SK-N-SH (cell line): Measurements from ENCODE around the gene MGAT5. TPM values are rescaled to one million over a fixed set of nuclear protein-coding genes. Genes with fewer than 3 reads are reported as not detected.
A peak's percentile ranks its signal among the peaks of the same experiment; 100 is the strongest.

Experiments
- CTCF ChIA-PET: fragments of 300-600, 350-600 bp; formaldehyde crosslinking; extraction: SDS; loops from one replicate; lab custom pipeline; 2021; lab: Yijun Ruan, JAX
- POLR2A ChIA-PET: fragments of 350-600 bp; sonication (Branson Sonifier 250); formaldehyde crosslinking; extraction: SDS; loops from one replicate; lab custom pipeline; 2020; ENCODE audit warnings: antibody characterized with exemption, inconsistent platforms; lab: Yijun Ruan, JAX
- DNase-seq: peaks from one replicate; pipeline ENCODE4 v3.0.0; 2012
- H2AFZ ChIP-seq: fragments of 200-600 bp; sonication (generic); 2 replicates; pipeline ENCODE4 v1.8.1; 2016; ENCODE audit warnings: antibody characterized with exemption, mild to moderate bottlenecking, low read depth
- H3F3A ChIP-seq: fragments of 200-600 bp; sonication (generic); replicated peaks from 2 replicates; pipeline ENCODE3; 2016; ENCODE audit warnings: antibody characterized with exemption, mild to moderate bottlenecking; ENCODE audit not compliant: insufficient read depth
- H3K27ac ChIP-seq, 2 experiments: fragments of 200-500 bp in 1 of 2; fragments of 200-600 bp in 1 of 2; sonication (Bioruptor generic) in 1 of 2; sonication (generic), shearing (Covaris generic) in 1 of 2; 2 replicates each; pipeline versions ENCODE4 v1.5.1 to v1.6.1; 2014 to 2016; ENCODE audit warnings: low read depth in 2 of 2, inconsistent platforms in 1 of 2, low read length in 1 of 2, mild to moderate bottlenecking in 1 of 2, mixed read lengths in 1 of 2
- H3K27me3 ChIP-seq: fragments of 200-600 bp; sonication (generic), shearing (Covaris generic); 2 replicates; pipeline ENCODE4 v1.6.1; 2016; ENCODE audit warnings: mixed run types; ENCODE audit not compliant: insufficient read depth
- H3K36me3 ChIP-seq, 2 experiments: fragments of 200-500 bp in 1 of 2; fragments of 200-600 bp in 1 of 2; sonication (Bioruptor generic) in 1 of 2; sonication (generic) in 1 of 2; replicated peaks in 1 of 2; 2 replicates each; pipeline versions ENCODE3 to v1.5.1; 2014 to 2016; ENCODE audit warnings: low read length in 1 of 2, mild to moderate bottlenecking in 1 of 2; ENCODE audit not compliant: insufficient read depth in 2 of 2, control insufficient read depth in 1 of 2
- H3K4me1 ChIP-seq, 2 experiments: fragments of 200-500 bp in 1 of 2; fragments of 200-600 bp in 1 of 2; sonication (Bioruptor generic) in 1 of 2; sonication (generic), shearing (Covaris generic) in 1 of 2; 2 replicates each; pipeline versions ENCODE4 v1.5.1 to v1.6.1; 2014 to 2016; ENCODE audit warnings: low read depth in 1 of 2, low read length in 1 of 2, mixed run types in 1 of 2; ENCODE audit not compliant: insufficient read depth in 2 of 2, control insufficient read depth in 1 of 2
- H3K4me2 ChIP-seq: fragments of 200-600 bp; sonication (generic), shearing (Covaris generic); 2 replicates; pipeline ENCODE4 v1.6.1; 2017; ENCODE audit warnings: mixed run types
- H3K4me3 ChIP-seq, 2 experiments: fragments of 200-500 bp in 1 of 2; fragments of 200-600 bp in 1 of 2; sonication (Bioruptor generic) in 1 of 2; sonication (generic), shearing (Covaris generic) in 1 of 2; 2 replicates each; pipeline versions ENCODE4 v1.5.1 to v1.8.1; 2014 to 2016; ENCODE audit warnings: low read depth in 2 of 2, inconsistent platforms in 1 of 2, low read length in 1 of 2, mild to moderate bottlenecking in 1 of 2, mixed read lengths in 1 of 2, moderate library complexity in 1 of 2
- H3K79me2 ChIP-seq: fragments of 200-600 bp; sonication (generic); 2 replicates; pipeline ENCODE4 v1.8.1; 2017; ENCODE audit warnings: mild to moderate bottlenecking; ENCODE audit not compliant: insufficient read depth
- H3K9ac ChIP-seq: fragments of 200-600 bp; sonication (generic); 2 replicates; pipeline ENCODE4 v1.6.1; 2017; ENCODE audit warnings: mixed run types
- H3K9me2 ChIP-seq: fragments of 200-600 bp; sonication (generic); 2 replicates; pipeline ENCODE4 v1.6.1; 2017; ENCODE audit warnings: mixed run types
- H3K9me3 ChIP-seq: fragments of 200-600 bp; sonication (generic); 2 replicates; pipeline ENCODE4 v1.6.1; 2017; ENCODE audit warnings: mixed run types, mild to moderate bottlenecking, moderate library complexity
- H4K20me1 ChIP-seq: fragments of 200-600 bp; sonication (generic); 2 replicates; pipeline ENCODE4 v1.6.1; 2017; ENCODE audit warnings: mild to moderate bottlenecking, mixed run types; ENCODE audit not compliant: insufficient read depth
- FOSL2 ChIP-seq: IDR thresholded peaks from 2 replicates; pipeline ENCODE4 v1.4.0; 2012; ENCODE audit warnings: low read depth, mild to moderate bottlenecking, moderate library complexity, borderline replicate concordance
- JUND ChIP-seq: IDR thresholded peaks from 2 replicates; pipeline ENCODE4 v1.4.0; 2012
- MEF2A ChIP-seq: IDR thresholded peaks from 2 replicates; pipeline ENCODE4 v1.4.0; 2012; ENCODE audit warnings: low read depth, borderline replicate concordance
- MXI1 ChIP-seq: IDR thresholded peaks from 2 replicates; pipeline ENCODE4 v1.6.1; 2012; ENCODE audit warnings: mild to moderate bottlenecking, low read depth, low read length, improper control_type of control experiment
- NFIC ChIP-seq: IDR thresholded peaks from 2 replicates; pipeline ENCODE4 v1.4.0; 2012; ENCODE audit warnings: borderline replicate concordance
- RAD21 ChIP-seq: IDR thresholded peaks from 2 replicates; pipeline ENCODE4 v1.6.1; 2012; ENCODE audit warnings: mild to moderate bottlenecking, low read length
- RCOR1 ChIP-seq: fragments of 150-350 bp; IDR thresholded peaks from 2 replicates; pipeline ENCODE4 v1.6.1; 2017; ENCODE audit warnings: antibody characterized with exemption, low read length
- RXRA ChIP-seq: IDR thresholded peaks from 2 replicates; pipeline ENCODE4 v1.4.0; 2012; ENCODE audit warnings: low read depth, mild to moderate bottlenecking, borderline replicate concordance
- TCF12 ChIP-seq: IDR thresholded peaks from 2 replicates; pipeline ENCODE4 v1.4.0; 2012
- WGBS: methylation state at CpG from one replicate; pipeline ENCODE4 v1.1.6; 2017; ENCODE audit warnings: low lambda C conversion rate; 5-methylcytosine and 5-hydroxymethylcytosine counted together
- polyA plus RNA-seq, 3 experiments: library from polyadenylated mRNA; depleted of rRNA; stranded (reverse); fragments of >200 nt; gene quantifications; 2 replicates each; pipeline ENCODE4 v1.2.3, GENCODE V29; 2012
- TF ChIP-seq, protein P1 (sequence below): IDR thresholded peaks from 2 replicates; pipeline ENCODE4 v1.4.0; 2012; ENCODE audit warnings: low read depth, borderline replicate concordance
- TF ChIP-seq, protein P2 (sequence below): IDR thresholded peaks from 2 replicates; pipeline ENCODE4 v1.6.1; 2012; ENCODE audit warnings: mild to moderate bottlenecking, low read depth, low read length, moderate library complexity
- TF ChIP-seq, protein P3 (sequence below): IDR thresholded peaks from 2 replicates; pipeline ENCODE4 v1.4.0; 2012; ENCODE audit warnings: low read depth, borderline replicate concordance
- TF ChIP-seq, protein P4 (sequence below): fragments of 200-600 bp; sonication (generic); IDR thresholded peaks from 2 replicates; pipeline ENCODE4 v1.6.1; 2017; ENCODE audit warnings: antibody characterized with exemption, mild to moderate bottlenecking, moderate library complexity

The MGAT5 gene
- polyA plus RNA-seq, 1 of the 3 experiments (the other 2 are of a cell fraction), result 18.2 TPM

DNA sequence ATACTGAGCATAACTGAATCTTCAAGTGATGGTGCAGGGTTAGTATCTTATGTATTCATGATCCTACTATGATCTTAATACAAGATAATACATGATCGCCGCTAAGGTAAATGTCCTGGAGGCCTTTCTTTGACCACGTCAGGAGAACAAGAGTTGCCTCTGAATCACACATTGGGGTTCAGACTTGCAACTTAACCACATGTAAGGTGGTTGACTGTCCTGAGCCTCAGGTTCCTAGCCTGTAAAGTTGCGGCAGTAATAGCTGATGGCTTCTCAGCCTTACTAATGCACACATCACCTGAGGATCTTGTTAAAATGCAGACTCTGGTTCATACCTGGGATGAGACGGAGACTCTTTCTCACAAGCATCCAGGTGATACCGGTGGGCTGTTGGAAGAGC is 112.5 kb downstream of the MGAT5 start:
- no peaks in the 10 kb centered on the region for H3K79me2 ChIP-seq
- no peaks in the 10 kb centered on the region for H3K9me2 ChIP-seq
- H3K9ac ChIP-seq, result no peak overlapping the region
- CTCF ChIA-PET, result interaction anchor here (0.8 to 1.7 kb wide), 2 partner anchors 45 to 248 kb away, joined by 3 to 7 read pairs; no protein-coding TSS in a partner anchor
- no peak for TF ChIP-seq MEF2A
- no peak for TF ChIP-seq JUND
- no peak for TF ChIP-seq RXRA
- TF ChIP-seq, protein P1, sequence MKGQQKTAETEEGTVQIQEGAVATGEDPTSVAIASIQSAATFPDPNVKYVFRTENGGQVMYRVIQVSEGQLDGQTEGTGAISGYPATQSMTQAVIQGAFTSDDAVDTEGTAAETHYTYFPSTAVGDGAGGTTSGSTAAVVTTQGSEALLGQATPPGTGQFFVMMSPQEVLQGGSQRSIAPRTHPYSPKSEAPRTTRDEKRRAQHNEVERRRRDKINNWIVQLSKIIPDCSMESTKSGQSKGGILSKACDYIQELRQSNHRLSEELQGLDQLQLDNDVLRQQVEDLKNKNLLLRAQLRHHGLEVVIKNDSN, result no peak
- DNase-seq, result no peak
- H3F3A ChIP-seq, result no peaks in the 10 kb centered on the region
- no peaks in the 10 kb centered on the region for H3K9me3 ChIP-seq
- H2AFZ ChIP-seq, result no peak overlapping the region
- no peaks in the 10 kb centered on the region for H3K27me3 ChIP-seq
- H4K20me1 ChIP-seq, result no peaks in the 10 kb centered on the region
- peaks cover 0 to 19% of the 10 kb centered on the region in 2 experiments for H3K36me3 ChIP-seq
- POLR2A ChIA-PET, result no interaction called here
- H3K4me3 ChIP-seq, result no peak overlapping the region
- no peak overlapping the region; a peak in 1 of 4 replicates for H3K27ac ChIP-seq
- no peak overlapping the region for H3K4me2 ChIP-seq
- WGBS, result 97% methylated on average over 5 of the region's 6 CpGs
- H3K4me1 ChIP-seq, result peaks cover 4 to 51% of the 10 kb centered on the region in 2 experiments; a peak in 2 of 4 replicates

DNA sequence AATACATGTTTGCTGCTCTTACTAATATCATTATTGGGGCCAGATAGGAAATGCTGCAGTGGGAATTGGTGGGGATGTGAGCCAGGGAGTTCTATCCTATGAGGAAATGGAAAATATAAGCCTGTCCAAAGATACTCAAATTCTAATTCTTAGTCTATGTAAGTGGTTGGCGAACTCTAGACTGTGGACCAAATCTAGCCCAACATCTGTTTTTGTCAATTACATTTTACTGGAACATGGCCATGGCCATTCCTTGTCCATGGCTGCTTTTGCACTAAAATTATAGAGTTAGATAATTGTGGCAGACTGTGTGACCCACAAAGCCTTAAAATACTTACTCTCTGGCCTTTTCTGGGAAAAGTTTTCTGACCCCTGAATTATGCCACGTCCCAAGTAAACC is 113.3 kb downstream of the MGAT5 start:
- Histone ChIP-seq H2AFZ (no peak overlapping the region), H4K20me1 (no peaks in the 10 kb centered on the region), H3K9ac (no peak overlapping the region), H3K27ac (peak overlapping the region in 1 of 2 experiments; percentile 50; a peak in 1 of 4 replicates), H3K4me1 (peaks cover 4 to 45% of the 10 kb centered on the region in 2 experiments; a peak in 2 of 4 replicates), H3K79me2 (no peaks in the 10 kb centered on the region), H3K9me2 (no peaks in the 10 kb centered on the region), H3F3A (no peaks in the 10 kb centered on the region), H3K4me2 (no peak overlapping the region), H3K27me3 (no peaks in the 10 kb centered on the region), H3K36me3 (peaks cover 0 to 14% of the 10 kb centered on the region in 2 experiments), H3K4me3 (no peak overlapping the region), H3K9me3 (no peaks in the 10 kb centered on the region)
- ChIA-PET POLR2A (no interaction called here), CTCF (interaction anchor here (0.6 to 1.8 kb wide), 6 partner anchors 11 to 249 kb away, joined by 3 to 5 read pairs (median 4); no protein-coding TSS in a partner anchor)
- TF ChIP-seq MXI1 (no peak), RCOR1 (no peak), NFIC (no peak), RAD21 (no peak), FOSL2 (no peak), MEF2A (no peak), TCF12 (no peak)
- TF ChIP-seq, protein P1, result no peak
- TF ChIP-seq, protein P2, sequence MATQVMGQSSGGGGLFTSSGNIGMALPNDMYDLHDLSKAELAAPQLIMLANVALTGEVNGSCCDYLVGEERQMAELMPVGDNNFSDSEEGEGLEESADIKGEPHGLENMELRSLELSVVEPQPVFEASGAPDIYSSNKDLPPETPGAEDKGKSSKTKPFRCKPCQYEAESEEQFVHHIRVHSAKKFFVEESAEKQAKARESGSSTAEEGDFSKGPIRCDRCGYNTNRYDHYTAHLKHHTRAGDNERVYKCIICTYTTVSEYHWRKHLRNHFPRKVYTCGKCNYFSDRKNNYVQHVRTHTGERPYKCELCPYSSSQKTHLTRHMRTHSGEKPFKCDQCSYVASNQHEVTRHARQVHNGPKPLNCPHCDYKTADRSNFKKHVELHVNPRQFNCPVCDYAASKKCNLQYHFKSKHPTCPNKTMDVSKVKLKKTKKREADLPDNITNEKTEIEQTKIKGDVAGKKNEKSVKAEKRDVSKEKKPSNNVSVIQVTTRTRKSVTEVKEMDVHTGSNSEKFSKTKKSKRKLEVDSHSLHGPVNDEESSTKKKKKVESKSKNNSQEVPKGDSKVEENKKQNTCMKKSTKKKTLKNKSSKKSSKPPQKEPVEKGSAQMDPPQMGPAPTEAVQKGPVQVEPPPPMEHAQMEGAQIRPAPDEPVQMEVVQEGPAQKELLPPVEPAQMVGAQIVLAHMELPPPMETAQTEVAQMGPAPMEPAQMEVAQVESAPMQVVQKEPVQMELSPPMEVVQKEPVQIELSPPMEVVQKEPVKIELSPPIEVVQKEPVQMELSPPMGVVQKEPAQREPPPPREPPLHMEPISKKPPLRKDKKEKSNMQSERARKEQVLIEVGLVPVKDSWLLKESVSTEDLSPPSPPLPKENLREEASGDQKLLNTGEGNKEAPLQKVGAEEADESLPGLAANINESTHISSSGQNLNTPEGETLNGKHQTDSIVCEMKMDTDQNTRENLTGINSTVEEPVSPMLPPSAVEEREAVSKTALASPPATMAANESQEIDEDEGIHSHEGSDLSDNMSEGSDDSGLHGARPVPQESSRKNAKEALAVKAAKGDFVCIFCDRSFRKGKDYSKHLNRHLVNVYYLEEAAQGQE, result no peak
- TF ChIP-seq, protein P3, sequence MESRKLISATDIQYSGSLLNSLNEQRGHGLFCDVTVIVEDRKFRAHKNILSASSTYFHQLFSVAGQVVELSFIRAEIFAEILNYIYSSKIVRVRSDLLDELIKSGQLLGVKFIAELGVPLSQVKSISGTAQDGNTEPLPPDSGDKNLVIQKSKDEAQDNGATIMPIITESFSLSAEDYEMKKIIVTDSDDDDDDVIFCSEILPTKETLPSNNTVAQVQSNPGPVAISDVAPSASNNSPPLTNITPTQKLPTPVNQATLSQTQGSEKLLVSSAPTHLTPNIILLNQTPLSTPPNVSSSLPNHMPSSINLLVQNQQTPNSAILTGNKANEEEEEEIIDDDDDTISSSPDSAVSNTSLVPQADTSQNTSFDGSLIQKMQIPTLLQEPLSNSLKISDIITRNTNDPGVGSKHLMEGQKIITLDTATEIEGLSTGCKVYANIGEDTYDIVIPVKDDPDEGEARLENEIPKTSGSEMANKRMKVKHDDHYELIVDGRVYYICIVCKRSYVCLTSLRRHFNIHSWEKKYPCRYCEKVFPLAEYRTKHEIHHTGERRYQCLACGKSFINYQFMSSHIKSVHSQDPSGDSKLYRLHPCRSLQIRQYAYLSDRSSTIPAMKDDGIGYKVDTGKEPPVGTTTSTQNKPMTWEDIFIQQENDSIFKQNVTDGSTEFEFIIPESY, result no peak
- TF ChIP-seq, protein P4, sequence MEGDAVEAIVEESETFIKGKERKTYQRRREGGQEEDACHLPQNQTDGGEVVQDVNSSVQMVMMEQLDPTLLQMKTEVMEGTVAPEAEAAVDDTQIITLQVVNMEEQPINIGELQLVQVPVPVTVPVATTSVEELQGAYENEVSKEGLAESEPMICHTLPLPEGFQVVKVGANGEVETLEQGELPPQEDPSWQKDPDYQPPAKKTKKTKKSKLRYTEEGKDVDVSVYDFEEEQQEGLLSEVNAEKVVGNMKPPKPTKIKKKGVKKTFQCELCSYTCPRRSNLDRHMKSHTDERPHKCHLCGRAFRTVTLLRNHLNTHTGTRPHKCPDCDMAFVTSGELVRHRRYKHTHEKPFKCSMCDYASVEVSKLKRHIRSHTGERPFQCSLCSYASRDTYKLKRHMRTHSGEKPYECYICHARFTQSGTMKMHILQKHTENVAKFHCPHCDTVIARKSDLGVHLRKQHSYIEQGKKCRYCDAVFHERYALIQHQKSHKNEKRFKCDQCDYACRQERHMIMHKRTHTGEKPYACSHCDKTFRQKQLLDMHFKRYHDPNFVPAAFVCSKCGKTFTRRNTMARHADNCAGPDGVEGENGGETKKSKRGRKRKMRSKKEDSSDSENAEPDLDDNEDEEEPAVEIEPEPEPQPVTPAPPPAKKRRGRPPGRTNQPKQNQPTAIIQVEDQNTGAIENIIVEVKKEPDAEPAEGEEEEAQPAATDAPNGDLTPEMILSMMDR, result no peak
- 97% methylated on average over 2 of the region's 2 CpGs for WGBS
- DNase-seq, result no peak
